GM10248 (cell line): ENCODE data around the gene MYCN.

ENCODE experiments used
- CTCF ChIA-PET: fragments of 300-600 bp; sonication (Branson Sonifier 250); formaldehyde crosslinking; extraction: SDS; loops from one replicate; lab custom pipeline; 2021; ENCODE audit warnings: antibody characterized with exemption; lab: Yijun Ruan, JAX
- POLR2A ChIA-PET: fragments of 350-650 bp; sonication (Branson Sonifier 250); formaldehyde crosslinking; extraction: SDS; loops from one replicate; lab custom pipeline; 2020; ENCODE audit warnings: antibody characterized with exemption; lab: Yijun Ruan, JAX
- DNase-seq: peaks from one replicate; pipeline ENCODE4 v3.0.0; 2012; ENCODE audit errors: extremely low spot score
- TF ChIP-seq, protein P1 (sequence below): IDR thresholded peaks from 2 replicates; pipeline ENCODE4 v1.5.1; 2012; ENCODE audit warnings: mild to moderate bottlenecking, low read depth; ENCODE audit errors: extremely low read depth, missing control alignments, control extremely low read depth

The MYCN gene

DNA sequence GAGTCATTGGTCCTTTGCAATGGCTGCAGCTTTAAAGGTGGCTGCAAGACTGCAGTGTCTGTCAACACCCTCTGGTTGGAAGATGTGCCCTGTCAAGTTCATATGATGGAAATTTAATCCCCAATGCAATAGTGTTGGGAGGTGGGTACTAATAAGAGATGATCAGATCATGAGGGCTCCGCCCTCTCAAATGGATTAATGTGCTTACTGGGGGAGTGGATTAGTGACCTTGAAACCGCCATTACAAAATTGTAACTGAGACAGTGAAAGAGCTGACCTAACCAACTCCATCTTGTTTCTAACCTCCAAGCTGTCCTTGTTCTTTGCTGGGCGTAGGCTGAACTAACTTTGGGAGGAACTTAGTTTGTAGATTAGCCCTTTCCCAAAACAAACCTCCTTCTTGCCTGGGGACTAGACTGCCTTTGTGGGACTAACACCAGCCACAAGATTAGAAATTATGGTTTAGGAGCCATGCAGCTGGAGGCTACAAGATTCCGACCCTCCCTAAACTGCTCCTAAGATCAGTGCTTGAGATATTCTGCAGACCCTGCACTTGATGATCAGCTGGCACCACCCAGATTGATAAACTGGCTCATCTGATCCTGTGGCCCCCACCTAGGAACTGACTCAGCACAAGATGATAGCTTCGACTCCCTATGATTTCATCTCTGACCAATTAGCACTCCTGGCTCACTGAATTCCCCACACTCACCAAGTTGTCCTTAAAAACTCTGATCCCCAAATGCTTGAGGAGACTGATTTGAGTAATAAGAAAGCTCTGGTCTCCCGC is 13.7 kb downstream of the MYCN start:
- CTCF ChIA-PET: interaction anchor here (1.2 kb wide), 1 partner anchor 14 kb away, joined by 3 read pairs; no protein-coding TSS in a partner anchor
- TF ChIP-seq, protein P1, sequence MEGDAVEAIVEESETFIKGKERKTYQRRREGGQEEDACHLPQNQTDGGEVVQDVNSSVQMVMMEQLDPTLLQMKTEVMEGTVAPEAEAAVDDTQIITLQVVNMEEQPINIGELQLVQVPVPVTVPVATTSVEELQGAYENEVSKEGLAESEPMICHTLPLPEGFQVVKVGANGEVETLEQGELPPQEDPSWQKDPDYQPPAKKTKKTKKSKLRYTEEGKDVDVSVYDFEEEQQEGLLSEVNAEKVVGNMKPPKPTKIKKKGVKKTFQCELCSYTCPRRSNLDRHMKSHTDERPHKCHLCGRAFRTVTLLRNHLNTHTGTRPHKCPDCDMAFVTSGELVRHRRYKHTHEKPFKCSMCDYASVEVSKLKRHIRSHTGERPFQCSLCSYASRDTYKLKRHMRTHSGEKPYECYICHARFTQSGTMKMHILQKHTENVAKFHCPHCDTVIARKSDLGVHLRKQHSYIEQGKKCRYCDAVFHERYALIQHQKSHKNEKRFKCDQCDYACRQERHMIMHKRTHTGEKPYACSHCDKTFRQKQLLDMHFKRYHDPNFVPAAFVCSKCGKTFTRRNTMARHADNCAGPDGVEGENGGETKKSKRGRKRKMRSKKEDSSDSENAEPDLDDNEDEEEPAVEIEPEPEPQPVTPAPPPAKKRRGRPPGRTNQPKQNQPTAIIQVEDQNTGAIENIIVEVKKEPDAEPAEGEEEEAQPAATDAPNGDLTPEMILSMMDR: no peak
- POLR2A ChIA-PET: no interaction called here
- DNase-seq: no peak

- TF ChIP-seq, protein P1: no peak
- ChIA-PET CTCF (interaction anchor here (1.2 kb wide), 1 partner anchor 15 kb away, joined by 3 read pairs; no protein-coding TSS in a partner anchor), POLR2A (no interaction called here)
- DNase-seq: no peak
These were observed 14.4 kb downstream of the MYCN start for GRCh38 chr2:15954761-15955160.

GRCh38 chr2:15955232-15955988 is 15.1 kb downstream of the MYCN start:
- CTCF ChIA-PET: interaction anchor here (1.2 kb wide), 1 partner anchor 16 kb away, joined by 3 read pairs; no protein-coding TSS in a partner anchor
- POLR2A ChIA-PET: no interaction called here
- no peak for DNase-seq
- TF ChIP-seq, protein P1: no peak

- ChIA-PET CTCF (no interaction called here), POLR2A (no interaction called here)
- DNase-seq: no peak
- TF ChIP-seq, protein P1: no peak
These were observed 15.9 kb downstream of the MYCN start for GRCh38 chr2:15956230-15956629.

GRCh38 chr2:15956751-15957736 is 16.7 kb downstream of the MYCN start:
- POLR2A ChIA-PET: no interaction called here
- TF ChIP-seq, protein P1: no peak
- CTCF ChIA-PET: interaction anchor here (1.6 kb wide), 1 partner anchor 18 kb away, joined by 3 read pairs; no protein-coding TSS in a partner anchor
- DNase-seq: no peak
